ENCODE results near the gene MDFIC.

The MDFIC gene

DNA sequence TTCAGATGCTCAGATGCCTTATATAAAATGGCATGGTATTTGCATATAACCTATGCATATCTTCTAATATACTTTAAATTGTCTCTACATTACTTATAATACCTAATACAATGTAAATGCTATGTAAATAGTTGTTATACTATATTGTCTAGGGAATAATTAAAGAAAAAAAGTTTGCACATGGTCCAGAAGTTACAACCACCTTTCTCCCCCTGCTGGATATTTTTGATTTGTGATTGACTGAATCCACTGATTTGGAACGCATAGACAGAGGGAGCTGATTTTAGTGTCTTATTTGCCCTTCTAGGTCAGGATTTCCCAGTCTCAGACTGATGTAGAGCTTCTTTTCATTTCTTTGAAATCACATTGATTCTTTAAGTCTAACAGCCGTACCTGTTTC lies 31.8 kb downstream of the MDFIC start:
- no peak for DNase-seq (ENCODE audit: low read depth)

DNA sequence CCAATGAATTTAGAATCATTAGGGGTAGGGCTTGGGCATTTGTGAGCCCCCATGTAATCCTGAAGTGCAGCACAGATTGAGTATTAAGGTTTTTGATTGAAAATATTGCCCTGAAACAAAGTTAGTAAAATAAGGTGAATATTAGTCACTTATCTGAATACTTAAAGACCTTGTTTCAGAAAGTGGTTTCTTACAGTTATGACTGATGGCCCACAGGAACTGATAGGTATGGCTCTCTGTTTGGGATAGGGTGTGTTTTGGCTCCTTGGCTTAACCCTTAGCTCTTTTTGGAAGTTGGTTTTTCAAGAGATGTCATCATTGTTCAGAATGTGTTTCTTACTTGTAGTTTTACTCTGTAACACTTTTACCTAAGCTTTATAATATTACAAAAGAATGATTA lies 34.8 kb downstream of the MDFIC start:
- no peak for DNase-seq (ENCODE audit: low read depth)

DNA sequence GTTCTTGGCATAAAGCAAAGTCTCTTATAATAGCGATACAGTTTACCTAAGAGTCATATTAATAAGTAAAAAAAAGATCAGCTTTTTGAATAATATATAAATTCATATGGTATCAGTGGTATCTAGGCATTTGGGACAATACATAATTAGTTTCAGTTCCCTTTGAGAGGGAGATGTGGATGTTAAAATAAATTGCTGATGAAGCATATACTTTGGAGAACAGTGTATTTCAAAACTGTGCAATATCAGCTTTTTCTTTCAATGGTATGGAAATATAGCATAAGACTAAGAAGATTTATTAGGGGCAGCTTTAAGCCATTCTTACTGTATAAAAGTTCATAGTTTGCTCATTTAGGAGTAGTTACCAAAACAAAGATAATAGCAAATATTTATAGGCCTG lies 35.5 kb downstream of the MDFIC start:
- DNase-seq (ENCODE audit: low read depth), result no peak

- DNase-seq (ENCODE audit: low read depth), result no peak
Observed at GRCh38 chr7:114959931-114960330, 38.0 kb downstream of the MDFIC start.

DNA sequence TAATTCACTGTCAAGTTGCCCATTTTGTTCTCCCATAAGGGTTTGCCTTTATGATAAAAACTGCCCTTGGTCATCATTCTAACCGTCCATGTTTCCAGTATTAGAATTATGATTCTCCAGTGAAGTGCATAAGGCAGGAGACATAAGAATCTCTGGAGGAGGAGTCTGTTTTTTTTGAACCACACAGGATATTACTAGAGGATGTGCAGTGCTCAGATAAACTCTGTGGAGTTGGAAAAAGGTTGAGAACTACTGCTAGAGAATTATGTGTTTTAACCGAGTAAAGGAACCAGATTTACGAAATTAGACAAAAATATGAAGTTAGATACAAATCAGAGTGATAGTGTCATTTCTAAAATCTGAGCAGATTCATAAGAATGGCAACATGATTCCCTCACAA lies 40.5 kb downstream of the MDFIC start:
- no peak for DNase-seq (ENCODE audit: low read depth)

DNA sequence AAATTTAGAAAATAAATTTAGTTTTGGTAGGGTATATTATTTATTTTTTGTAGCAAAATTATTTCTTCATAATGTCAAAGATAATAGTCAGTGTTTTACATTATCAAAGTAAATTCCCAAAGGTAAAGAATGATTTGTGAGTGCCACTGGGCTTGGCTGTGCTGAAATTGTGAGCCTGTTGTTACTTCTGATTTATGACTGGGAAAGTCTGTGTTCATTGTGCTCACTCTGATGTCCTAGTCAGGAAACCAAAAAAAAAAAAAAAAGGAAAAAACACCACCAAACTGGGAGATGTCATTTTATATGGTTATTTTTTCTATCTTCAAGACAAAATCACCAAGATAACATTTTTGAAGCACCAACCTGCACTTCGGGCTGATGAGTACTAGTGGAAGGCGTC lies 44.3 kb downstream of the MDFIC start:
- DNase-seq (ENCODE audit: low read depth), result no peak

DNA sequence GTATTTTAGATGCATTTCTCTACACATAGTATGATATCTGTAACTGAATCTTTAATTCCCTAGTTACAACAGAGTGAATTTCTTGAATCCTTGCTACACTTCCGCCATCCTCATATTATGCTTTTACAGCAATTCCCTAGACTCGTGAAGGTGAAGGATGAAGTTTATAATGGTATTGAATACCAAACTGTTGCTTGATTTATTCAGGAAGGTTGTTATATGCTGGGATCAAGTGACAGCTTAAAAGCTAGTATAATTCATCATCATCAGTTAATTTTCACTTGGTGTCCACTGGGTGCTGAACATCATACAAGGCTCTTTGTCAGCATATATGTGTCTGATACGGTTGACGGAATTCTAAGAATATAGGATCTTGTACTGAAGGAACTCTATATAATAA lies 47.2 kb downstream of the MDFIC start:
- DNase-seq (ENCODE audit: low read depth), result no peak

DNA sequence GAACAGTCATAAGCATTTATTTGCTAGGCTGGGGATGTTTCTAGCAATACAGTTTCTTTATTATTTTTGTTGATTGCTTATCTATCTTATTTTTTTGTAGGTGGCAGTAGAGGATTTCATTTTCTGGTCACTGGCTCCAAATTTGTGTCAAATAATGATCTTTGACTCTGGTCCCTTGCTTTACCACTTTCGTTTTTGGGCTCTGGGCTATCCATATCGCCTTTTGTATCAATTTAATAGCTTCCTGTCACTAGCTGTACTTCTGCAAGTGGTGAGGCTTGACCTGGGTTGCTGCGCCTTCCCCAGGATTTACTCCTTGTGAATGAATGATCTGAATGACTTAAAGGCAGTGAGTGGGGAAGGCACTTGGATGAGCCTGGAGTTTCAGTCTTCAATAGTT lies 48.4 kb downstream of the MDFIC start:
- DNase-seq (ENCODE audit: low read depth), result no peak

GRCh38 chr7:114970732-114971131 lies 48.8 kb downstream of the MDFIC start:
- DNase-seq (ENCODE audit: low read depth), result no peak

DNA sequence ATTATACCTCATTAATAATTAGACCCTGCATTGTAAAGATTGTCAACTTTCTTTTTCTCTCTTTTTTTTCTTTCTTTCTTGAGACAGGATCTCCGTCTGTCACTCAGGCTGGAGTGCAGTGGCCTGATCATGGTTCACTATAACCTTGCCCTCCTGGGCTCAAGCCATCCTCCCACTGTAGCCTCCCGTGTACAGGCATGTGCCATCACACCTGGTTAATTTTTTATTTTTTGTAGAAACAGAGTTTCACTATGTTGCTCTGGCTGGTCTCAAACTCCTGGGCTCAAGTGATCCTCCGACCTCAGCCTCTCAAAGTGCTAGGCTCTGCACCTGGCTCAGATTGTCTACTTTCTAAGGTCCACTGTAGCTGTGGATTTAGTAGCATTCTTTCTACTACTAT lies 50.7 kb downstream of the MDFIC start:
- DNase-seq (ENCODE audit: low read depth), result no peak

GRCh38 chr7:114973147-114973546 lies 51.3 kb downstream of the MDFIC start:
- no peak for DNase-seq (ENCODE audit: low read depth)

GRCh38 chr7:114975401-114975800 lies 53.5 kb downstream of the MDFIC start:
- no peak for DNase-seq (ENCODE audit: low read depth)

- no peak for DNase-seq (ENCODE audit: low read depth)
Observed at GRCh38 chr7:114976666-114977065, 54.8 kb downstream of the MDFIC start.

DNA sequence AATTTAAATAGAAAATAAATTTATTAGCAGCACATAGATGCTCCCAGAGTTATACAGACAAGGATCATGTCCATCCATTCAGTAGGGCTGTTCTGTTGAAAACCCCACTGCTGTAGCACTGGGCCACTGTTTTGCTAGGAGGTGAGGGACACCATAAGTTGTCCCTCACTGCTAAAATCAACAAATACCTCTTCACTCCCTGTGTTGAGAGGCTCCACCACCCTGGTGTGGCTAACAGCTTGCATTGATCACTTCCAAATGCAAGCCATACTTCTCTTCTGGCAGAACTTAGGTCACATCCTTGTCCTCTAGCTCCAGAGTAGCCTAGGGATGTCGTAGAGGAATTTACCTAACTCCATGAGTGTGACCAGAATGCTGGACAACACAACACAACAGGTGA lies 55.4 kb downstream of the MDFIC start:
- no peak for DNase-seq (ENCODE audit: low read depth)

GRCh38 chr7:114979388-114979787 lies 57.5 kb downstream of the MDFIC start:
- no peak for DNase-seq (ENCODE audit: low read depth)

DNA sequence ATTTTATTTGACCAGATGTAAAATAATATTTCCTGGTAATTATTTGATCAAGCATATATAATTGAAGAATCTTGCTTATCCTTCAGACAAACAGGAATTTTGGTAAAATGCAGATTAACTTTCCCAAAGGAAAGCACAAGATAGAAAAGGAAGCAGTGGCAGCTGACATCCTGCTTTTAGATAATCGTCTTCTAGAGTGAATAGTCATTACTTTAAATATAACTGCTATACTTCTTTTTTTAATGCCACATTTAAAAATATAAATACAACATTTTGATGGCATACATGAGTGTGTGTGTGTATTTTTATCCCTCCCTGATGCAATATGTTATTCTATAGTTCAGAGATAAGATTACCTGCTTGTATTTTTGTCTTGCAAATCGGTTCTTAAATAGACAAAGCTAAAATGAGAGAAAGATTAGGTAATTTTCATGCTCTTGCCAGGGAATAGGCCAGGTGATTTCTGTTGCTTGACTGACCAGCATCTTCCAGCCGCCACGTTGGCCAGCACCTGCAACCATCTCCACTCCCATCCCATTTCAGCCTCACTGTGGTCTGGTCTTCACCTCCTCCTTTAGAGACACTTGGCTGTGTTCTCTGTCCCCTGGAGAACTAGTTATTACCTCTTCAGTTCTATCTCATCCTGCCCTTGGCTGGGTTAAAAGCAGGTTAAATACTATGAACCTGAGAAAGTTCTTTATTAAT lies 58.1 kb downstream of the MDFIC start:
- DNase-seq (ENCODE audit: low read depth), result no peak

DNA sequence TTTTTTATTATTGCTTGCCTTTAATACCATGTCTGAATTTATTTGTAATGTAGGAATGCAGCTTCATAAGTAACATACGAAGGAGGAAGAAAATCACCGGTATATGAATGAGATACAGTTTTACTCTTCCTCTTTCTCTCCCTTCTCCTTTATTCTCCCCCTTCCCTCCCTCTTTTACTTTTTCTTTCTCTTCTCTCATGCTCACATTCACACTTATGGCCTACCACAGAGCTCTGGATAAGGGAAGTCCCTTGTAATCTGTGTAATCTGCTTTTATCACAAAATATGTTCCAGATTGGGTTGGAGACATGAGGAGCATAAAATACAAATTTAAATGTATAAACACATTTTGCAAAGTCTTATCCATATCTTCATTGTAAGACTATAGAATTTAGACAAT lies 59.4 kb downstream of the MDFIC start:
- DNase-seq (ENCODE audit: low read depth), result no peak

GRCh38 chr7:114985116-114985715 lies 63.3 kb downstream of the MDFIC start:
- DNase-seq (ENCODE audit: low read depth), result no peak

- DNase-seq (ENCODE audit: low read depth), result no peak
Observed at GRCh38 chr7:114986190-114987180, 64.6 kb downstream of the MDFIC start.

- no peak for DNase-seq (ENCODE audit: low read depth)
Observed at GRCh38 chr7:114988026-114988425, 66.1 kb downstream of the MDFIC start.

GRCh38 chr7:114988755-114989375 lies 67.0 kb downstream of the MDFIC start:
- DNase-seq (ENCODE audit: low read depth), result no peak

GRCh38 chr7:114989531-114989930 lies 67.6 kb downstream of the MDFIC start:
- no peak for DNase-seq (ENCODE audit: low read depth)

Data from activated T-helper 9 cell treated with anti-CD3 and anti-CD28 coated beads, Interleukin-2, amount 50 U/mL, for 16 hours (primary cell).